HepG2 (cell line): ENCODE results near the gene EHD4. TPM values are rescaled to one million over a fixed set of nuclear protein-coding genes. Genes with fewer than 3 reads are reported as not detected.

Experiments used
- AHDC1 ChIP-seq: sonication (generic); formaldehyde crosslinking; IDR thresholded peaks from 2 replicates; pipeline ENCODE4 v1.5.1; 2020; ENCODE audit warnings: mild to moderate bottlenecking, missing genetic modification reagents, borderline replicate concordance
- CENPBD1 ChIP-seq: sonication (generic); formaldehyde crosslinking; IDR thresholded peaks from 2 replicates; pipeline ENCODE4 v1.8.0; 2022; ENCODE audit warnings: missing genetic modification reagents, low read depth, mild to moderate bottlenecking, borderline replicate concordance
- ESRRA ChIP-seq: sonication (generic); formaldehyde crosslinking; IDR thresholded peaks from 2 replicates; pipeline ENCODE4 v1.5.1; 2020; ENCODE audit warnings: mild to moderate bottlenecking, low read depth, missing genetic modification reagents
- NR0B2 ChIP-seq: sonication (generic); formaldehyde crosslinking; IDR thresholded peaks from 2 replicates; pipeline ENCODE4 v1.4.0; 2020; ENCODE audit warnings: mild to moderate bottlenecking, missing genetic modification reagents
- U2AF1 ChIP-seq: fragments of 200-400 bp; formaldehyde crosslinking; optimal IDR thresholded peaks from 2 replicates; pipeline ENCODE3; 2017; ENCODE audit warnings: mild to moderate bottlenecking, low read depth, low read length
- ZBTB39 ChIP-seq: sonication (generic); formaldehyde crosslinking; IDR thresholded peaks from 2 replicates; pipeline ENCODE4 v1.5.0; 2020; ENCODE audit warnings: missing genetic modification reagents
- ZBTB43 ChIP-seq: sonication (generic); formaldehyde crosslinking; conservative IDR thresholded peaks from 2 replicates; pipeline ENCODE4 v1.4.0; 2020; ENCODE audit warnings: missing genetic modification reagents
- ZMYM2 ChIP-seq: sonication (generic); formaldehyde crosslinking; IDR thresholded peaks from 2 replicates; pipeline ENCODE4 v1.8.0; 2022; ENCODE audit warnings: mild to moderate bottlenecking, missing genetic modification reagents
- ZNF460 ChIP-seq: sonication (generic); formaldehyde crosslinking; IDR thresholded peaks from 2 replicates; pipeline ENCODE4 v1.5.1; 2020; ENCODE audit warnings: missing genetic modification reagents, mild to moderate bottlenecking, borderline replicate concordance
- ZNF563 ChIP-seq: sonication (generic); formaldehyde crosslinking; IDR thresholded peaks from 2 replicates; pipeline ENCODE4 v1.8.0; 2022; ENCODE audit warnings: mild to moderate bottlenecking, moderate library complexity, missing genetic modification reagents
- polyA plus RNA-seq, 8 experiments: library from polyadenylated mRNA; depleted of rRNA in 3 of 8; stranded (reverse) in 7 of 8; unstranded in 1 of 8; fragments of >200 nt; fragmentation: Illumina TruSeq in 4 of 8; extraction: Trizol in 4 of 8; gene quantifications; 2 replicates each; pipeline versions ENCODE4 v1.2.1 to v1.2.3, GENCODE V29; 2011 to 2016; ENCODE audit warnings: low read depth in 4 of 8, missing spikeins in 1 of 8, mixed read lengths in 1 of 8; ENCODE audit not compliant: insufficient read depth in 1 of 8
- total RNA-seq, 5 experiments: library from RNA; depleted of rRNA; stranded (reverse); fragments of >200 nt; fragmentation: Illumina TruSeq; extraction: Trizol; gene quantifications; 2 replicates each; pipeline ENCODE4 v1.2.3, GENCODE V29; 2016; ENCODE audit warnings: low read depth in 1 of 5
- TF ChIP-seq, protein P1 (sequence below): sonication (generic); formaldehyde crosslinking; IDR thresholded peaks from 2 replicates; pipeline ENCODE4 v1.9.0; 2021; ENCODE audit warnings: mild to moderate bottlenecking, missing genetic modification reagents

EHD4 gene
- total and polyA plus RNA-seq, 2 of the 13 experiments (the other 11 are each of a cell fraction or from before 2014, with no cell fraction given) = 3.1 to 4.8 TPM

DNA sequence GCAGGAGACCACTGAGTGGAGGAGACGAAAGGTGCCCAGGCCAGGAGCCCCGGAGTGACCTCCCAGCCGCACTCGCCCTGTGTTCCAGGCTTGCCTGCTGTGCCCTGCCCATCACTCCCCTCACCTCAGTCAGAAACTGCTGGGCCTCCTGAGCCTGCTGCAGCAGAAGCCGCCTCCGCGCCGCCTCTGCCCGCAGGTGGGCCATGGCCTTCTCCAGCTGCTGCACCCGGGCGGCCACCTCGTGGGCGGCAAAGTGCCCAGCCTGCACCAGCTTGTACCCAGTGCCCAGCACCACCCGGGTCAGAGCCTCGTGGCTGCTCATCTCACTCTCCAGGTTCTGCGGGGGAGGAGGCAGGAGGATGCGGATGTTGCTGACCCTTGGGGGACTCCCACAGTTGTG, 116.1 kb downstream of the EHD4 start (continued):
- TF ChIP-seq AHDC1 (no peak), ZNF563 (CRISPR knock-in tag) (no peak), ZMYM2 (CRISPR knock-in tag) (no peak), NR0B2 (CRISPR knock-in tag) (no peak), ZBTB39 (CRISPR knock-in tag) (no peak), ZBTB43 (CRISPR knock-in tag) (no peak), ZNF460 (CRISPR knock-in tag) (no peak), ESRRA (CRISPR knock-in tag) (no peak), CENPBD1 (CRISPR knock-in tag) (no peak), U2AF1 (no peak)
- TF ChIP-seq, protein P1, sequence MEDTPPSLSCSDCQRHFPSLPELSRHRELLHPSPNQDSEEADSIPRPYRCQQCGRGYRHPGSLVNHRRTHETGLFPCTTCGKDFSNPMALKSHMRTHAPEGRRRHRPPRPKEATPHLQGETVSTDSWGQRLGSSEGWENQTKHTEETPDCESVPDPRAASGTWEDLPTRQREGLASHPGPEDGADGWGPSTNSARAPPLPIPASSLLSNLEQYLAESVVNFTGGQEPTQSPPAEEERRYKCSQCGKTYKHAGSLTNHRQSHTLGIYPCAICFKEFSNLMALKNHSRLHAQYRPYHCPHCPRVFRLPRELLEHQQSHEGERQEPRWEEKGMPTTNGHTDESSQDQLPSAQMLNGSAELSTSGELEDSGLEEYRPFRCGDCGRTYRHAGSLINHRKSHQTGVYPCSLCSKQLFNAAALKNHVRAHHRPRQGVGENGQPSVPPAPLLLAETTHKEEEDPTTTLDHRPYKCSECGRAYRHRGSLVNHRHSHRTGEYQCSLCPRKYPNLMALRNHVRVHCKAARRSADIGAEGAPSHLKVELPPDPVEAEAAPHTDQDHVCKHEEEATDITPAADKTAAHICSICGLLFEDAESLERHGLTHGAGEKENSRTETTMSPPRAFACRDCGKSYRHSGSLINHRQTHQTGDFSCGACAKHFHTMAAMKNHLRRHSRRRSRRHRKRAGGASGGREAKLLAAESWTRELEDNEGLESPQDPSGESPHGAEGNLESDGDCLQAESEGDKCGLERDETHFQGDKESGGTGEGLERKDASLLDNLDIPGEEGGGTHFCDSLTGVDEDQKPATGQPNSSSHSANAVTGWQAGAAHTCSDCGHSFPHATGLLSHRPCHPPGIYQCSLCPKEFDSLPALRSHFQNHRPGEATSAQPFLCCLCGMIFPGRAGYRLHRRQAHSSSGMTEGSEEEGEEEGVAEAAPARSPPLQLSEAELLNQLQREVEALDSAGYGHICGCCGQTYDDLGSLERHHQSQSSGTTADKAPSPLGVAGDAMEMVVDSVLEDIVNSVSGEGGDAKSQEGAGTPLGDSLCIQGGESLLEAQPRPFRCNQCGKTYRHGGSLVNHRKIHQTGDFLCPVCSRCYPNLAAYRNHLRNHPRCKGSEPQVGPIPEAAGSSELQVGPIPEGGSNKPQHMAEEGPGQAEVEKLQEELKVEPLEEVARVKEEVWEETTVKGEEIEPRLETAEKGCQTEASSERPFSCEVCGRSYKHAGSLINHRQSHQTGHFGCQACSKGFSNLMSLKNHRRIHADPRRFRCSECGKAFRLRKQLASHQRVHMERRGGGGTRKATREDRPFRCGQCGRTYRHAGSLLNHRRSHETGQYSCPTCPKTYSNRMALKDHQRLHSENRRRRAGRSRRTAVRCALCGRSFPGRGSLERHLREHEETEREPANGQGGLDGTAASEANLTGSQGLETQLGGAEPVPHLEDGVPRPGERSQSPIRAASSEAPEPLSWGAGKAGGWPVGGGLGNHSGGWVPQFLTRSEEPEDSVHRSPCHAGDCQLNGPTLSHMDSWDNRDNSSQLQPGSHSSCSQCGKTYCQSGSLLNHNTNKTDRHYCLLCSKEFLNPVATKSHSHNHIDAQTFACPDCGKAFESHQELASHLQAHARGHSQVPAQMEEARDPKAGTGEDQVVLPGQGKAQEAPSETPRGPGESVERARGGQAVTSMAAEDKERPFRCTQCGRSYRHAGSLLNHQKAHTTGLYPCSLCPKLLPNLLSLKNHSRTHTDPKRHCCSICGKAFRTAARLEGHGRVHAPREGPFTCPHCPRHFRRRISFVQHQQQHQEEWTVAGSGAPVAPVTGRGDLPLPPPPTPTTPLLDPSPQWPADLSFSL (CRISPR knock-in tag) = no peak
